SK-N-SH (cell line): ENCODE results near the gene CUL7.

Experiments
- ELF1 ChIP-seq: IDR thresholded peaks from 2 replicates; pipeline ENCODE4 v1.4.0; 2012
- EZH2phosphoT487 ChIP-seq: fragments of 200-600 bp; sonication (generic); IDR thresholded peaks from 2 replicates; pipeline ENCODE4 v1.6.1; 2017; ENCODE audit warnings: low read depth, mixed run types, mild to moderate bottlenecking, antibody characterized with exemption, moderate library complexity, borderline replicate concordance
- FOSL2 ChIP-seq: IDR thresholded peaks from 2 replicates; pipeline ENCODE4 v1.4.0; 2012; ENCODE audit warnings: low read depth, mild to moderate bottlenecking, moderate library complexity, borderline replicate concordance
- FOXM1 ChIP-seq: IDR thresholded peaks from 2 replicates; pipeline ENCODE4 v1.4.0; 2012; ENCODE audit warnings: low read depth, mild to moderate bottlenecking
- JUND ChIP-seq: IDR thresholded peaks from 2 replicates; pipeline ENCODE4 v1.4.0; 2012
- TF ChIP-seq, protein P1 (sequence below): fragments of 200-600 bp; sonication (generic); IDR thresholded peaks from 2 replicates; pipeline ENCODE4 v1.6.1; 2017; ENCODE audit warnings: antibody characterized with exemption, mild to moderate bottlenecking, moderate library complexity
- TF ChIP-seq, protein P2 (sequence below): IDR thresholded peaks from 2 replicates; pipeline ENCODE4; 2012
- TF ChIP-seq, protein P3 (sequence below): IDR thresholded peaks from 2 replicates; pipeline ENCODE4 v1.4.0; 2012; ENCODE audit warnings: low read depth

DNA sequence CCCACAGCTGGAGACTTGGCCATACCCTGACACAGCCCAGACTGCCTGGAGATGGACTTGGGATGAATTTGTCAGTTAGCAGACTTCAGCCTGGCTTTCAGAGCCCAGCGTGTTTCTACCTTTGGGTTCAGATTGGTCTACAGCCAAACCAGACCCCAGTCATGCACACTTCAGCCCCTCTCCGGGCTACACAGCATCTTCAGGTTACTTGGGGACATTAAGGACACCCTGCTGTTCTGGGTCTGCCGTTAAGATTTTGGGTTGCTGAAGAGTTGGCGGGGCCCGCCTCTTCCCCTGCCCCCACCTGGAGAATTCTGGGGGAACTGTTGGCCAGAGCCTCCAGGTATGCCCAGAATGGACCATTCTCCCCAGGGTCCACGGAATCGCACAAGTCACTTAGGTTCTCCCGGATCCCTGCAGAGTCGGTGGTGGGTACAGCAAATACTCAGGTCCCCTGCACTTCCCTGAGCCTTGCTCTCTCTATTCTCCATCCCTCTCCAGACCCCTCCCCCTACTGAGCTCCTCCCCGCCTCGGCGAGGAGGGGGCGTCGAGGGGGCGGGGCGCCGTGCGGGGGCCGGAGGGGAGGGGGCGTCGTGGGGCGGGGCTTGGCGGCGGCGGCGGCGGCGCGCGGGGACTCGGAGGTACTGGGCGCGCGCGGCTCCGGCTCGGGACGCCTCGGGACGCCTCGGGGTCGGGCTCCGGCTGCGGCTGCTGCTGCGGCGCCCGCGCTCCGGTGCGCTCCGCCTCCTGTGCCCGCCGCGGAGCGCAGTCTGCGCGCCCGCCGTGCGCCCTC is 22.2 kb upstream of the CUL7 start, which contains the start of gene PTK7:
- TF ChIP-seq, protein P1, sequence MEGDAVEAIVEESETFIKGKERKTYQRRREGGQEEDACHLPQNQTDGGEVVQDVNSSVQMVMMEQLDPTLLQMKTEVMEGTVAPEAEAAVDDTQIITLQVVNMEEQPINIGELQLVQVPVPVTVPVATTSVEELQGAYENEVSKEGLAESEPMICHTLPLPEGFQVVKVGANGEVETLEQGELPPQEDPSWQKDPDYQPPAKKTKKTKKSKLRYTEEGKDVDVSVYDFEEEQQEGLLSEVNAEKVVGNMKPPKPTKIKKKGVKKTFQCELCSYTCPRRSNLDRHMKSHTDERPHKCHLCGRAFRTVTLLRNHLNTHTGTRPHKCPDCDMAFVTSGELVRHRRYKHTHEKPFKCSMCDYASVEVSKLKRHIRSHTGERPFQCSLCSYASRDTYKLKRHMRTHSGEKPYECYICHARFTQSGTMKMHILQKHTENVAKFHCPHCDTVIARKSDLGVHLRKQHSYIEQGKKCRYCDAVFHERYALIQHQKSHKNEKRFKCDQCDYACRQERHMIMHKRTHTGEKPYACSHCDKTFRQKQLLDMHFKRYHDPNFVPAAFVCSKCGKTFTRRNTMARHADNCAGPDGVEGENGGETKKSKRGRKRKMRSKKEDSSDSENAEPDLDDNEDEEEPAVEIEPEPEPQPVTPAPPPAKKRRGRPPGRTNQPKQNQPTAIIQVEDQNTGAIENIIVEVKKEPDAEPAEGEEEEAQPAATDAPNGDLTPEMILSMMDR = no peak
- TF ChIP-seq, protein P2, sequence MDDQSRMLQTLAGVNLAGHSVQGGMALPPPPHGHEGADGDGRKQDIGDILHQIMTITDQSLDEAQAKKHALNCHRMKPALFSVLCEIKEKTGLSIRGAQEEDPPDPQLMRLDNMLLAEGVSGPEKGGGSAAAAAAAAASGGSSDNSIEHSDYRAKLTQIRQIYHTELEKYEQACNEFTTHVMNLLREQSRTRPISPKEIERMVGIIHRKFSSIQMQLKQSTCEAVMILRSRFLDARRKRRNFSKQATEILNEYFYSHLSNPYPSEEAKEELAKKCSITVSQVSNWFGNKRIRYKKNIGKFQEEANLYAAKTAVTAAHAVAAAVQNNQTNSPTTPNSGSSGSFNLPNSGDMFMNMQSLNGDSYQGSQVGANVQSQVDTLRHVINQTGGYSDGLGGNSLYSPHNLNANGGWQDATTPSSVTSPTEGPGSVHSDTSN = no peak
- TF ChIP-seq EZH2phosphoT487 (no peak), JUND (no peak), FOSL2 (no peak), FOXM1 (no peak), ELF1 (no peak)
- TF ChIP-seq, protein P3, sequence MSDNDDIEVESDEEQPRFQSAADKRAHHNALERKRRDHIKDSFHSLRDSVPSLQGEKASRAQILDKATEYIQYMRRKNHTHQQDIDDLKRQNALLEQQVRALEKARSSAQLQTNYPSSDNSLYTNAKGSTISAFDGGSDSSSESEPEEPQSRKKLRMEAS = no peak
